ENCODE results near the gene MNDA.

The MNDA gene

DNA sequence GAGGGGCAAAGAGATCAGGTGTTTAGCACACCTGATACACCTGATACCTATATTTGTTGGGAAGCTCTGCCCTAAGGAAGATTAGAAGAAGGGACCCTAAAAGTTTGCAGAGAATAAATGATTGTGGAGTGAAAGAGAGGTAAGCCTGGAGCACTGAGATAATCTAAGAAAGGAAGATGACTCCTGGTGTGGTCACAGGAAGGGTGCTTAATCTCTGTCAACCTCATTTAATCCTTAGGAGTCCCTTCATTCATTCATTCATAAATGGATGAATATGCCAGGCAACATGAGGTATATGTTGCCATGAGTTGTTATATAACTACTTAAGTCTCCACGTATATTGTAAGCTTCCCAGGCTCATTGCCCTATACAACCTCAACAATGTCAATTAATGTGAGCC is 16.2 kb upstream of the MNDA start:
- DNase-seq (ENCODE audit: low read depth): no peak
- no peak overlapping the region for H3K4me3 ChIP-seq (ENCODE audit: control insufficient read depth, low read depth, low read length)
- TF ChIP-seq, protein P1, sequence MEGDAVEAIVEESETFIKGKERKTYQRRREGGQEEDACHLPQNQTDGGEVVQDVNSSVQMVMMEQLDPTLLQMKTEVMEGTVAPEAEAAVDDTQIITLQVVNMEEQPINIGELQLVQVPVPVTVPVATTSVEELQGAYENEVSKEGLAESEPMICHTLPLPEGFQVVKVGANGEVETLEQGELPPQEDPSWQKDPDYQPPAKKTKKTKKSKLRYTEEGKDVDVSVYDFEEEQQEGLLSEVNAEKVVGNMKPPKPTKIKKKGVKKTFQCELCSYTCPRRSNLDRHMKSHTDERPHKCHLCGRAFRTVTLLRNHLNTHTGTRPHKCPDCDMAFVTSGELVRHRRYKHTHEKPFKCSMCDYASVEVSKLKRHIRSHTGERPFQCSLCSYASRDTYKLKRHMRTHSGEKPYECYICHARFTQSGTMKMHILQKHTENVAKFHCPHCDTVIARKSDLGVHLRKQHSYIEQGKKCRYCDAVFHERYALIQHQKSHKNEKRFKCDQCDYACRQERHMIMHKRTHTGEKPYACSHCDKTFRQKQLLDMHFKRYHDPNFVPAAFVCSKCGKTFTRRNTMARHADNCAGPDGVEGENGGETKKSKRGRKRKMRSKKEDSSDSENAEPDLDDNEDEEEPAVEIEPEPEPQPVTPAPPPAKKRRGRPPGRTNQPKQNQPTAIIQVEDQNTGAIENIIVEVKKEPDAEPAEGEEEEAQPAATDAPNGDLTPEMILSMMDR (conservative IDR thresholded peaks at IDR 0.05; ENCODE audit: control insufficient read depth, insufficient read depth, low read depth, low read length): no peak

DNA sequence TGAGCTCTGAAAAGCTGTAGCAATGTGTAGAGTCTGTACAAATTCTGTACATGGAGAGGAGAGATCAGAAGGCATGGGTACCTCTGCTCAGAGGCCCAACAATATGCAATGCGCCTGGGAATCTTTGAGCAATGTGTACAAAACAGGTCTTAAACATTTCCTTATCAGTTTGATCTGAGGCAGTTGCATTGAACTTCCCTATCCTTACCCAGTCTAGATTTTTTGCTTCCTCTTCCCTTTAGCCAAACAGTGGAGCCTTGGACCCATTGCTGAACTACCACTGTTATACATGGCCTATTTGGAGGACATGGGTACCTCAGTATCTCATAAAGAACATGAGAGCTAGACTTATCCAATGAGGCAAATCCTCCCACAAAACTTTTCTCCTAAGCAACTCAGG is 12.6 kb upstream of the MNDA start:
- no peak for DNase-seq (ENCODE audit: low read depth)
- H3K4me3 ChIP-seq (ENCODE audit: control insufficient read depth, low read depth, low read length): no peak overlapping the region
- TF ChIP-seq, protein P1 (conservative IDR thresholded peaks at IDR 0.05; ENCODE audit: control insufficient read depth, insufficient read depth, low read depth, low read length): no peak

DNA sequence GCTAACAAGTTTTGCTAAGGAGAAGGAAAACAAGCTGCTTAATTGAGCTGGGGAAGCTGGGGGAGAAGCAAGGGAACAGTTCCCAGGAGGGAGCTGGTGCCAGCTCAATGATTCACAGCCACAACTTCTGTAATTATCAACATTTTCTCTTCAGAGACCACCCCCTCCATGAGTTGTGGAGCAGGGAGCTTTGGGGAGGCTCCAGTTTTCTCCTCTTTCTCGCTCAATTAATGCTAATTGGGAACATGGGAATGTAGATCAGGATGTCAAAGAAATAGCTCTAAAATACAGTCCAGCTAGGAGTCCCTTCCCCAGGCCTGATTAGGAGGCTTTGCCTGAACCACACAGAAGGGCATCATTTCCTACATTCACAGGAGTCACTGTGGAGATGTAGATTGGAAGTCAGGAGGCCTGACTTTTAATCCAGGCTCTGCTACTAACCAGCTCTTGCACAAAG is 12.1 kb upstream of the MNDA start:
- H3K4me3 ChIP-seq (ENCODE audit: control insufficient read depth, low read depth, low read length): no peak overlapping the region
- TF ChIP-seq, protein P1 (conservative IDR thresholded peaks at IDR 0.05; ENCODE audit: control insufficient read depth, insufficient read depth, low read depth, low read length): no peak
- no peak for DNase-seq (ENCODE audit: low read depth)

DNA sequence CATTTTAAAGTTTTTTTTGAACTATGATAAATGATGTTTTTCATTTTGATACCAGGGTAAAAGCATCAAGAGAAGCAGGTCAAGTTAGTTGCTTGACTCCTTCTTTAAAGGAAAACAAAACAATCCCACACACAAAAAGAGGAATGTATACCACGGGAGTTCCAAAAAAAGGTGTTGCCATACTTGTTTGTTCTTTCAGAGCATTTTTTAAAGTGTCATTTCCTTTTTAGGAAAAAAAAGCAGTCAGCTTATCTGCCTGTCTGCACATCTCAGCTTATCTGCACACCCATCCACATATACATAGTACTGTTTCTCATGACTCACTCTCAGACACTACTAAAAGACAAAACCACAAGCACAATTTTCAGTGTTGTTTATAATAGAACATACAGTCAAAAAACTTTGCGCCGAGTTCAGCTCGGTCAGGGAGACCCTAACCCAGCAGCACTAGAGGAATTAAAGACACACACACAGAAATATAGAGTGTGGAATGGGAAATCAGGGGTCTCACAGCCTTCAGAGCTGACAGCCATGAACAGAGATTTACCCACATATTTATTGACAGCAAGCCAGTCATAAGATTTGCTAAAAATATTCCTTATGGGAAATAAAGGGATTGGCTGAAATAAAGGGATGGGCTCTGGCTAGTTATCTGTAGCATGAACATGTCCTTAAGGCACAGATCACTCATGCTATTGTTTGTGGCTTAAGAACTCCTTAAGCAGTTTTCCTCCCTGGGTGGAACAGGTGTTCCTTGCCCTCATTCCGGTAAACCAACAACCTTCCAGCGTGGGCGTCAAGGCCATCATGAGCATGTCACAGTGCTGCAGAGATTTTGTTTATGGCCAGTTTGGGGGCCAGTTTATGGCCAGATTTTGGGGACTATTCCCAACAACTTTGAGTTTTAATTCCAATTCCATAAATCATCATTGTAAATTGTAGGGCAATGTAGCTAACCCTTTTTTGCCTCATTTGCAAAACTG is 11.4 kb upstream of the MNDA start:
- TF ChIP-seq, protein P1 (conservative IDR thresholded peaks at IDR 0.05; ENCODE audit: control insufficient read depth, insufficient read depth, low read depth, low read length): no peak
- DNase-seq (ENCODE audit: low read depth): no peak
- no peak overlapping the region for H3K4me3 ChIP-seq (ENCODE audit: control insufficient read depth, low read depth, low read length)

DNA sequence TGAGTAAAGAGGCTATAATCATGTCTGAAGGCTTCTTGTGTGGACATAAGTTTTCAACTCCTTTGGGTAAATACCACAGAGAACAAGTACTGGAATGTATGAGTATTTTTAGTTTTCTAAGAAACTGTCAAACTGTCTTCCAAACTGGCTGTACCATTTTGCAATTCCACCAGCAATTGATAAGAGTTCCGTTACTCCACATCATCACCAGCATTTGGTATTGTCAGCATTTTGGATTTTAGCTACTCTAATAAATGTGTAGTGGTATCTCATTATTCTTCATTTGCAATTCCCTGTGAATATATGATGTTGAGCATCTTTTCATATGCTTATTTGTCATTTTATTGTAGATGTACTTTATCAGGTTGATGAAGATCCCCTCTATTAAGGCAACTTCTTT is 9.4 kb upstream of the MNDA start:
- DNase-seq (ENCODE audit: low read depth): no peak
- TF ChIP-seq, protein P1 (conservative IDR thresholded peaks at IDR 0.05; ENCODE audit: control insufficient read depth, insufficient read depth, low read depth, low read length): no peak
- H3K4me3 ChIP-seq (ENCODE audit: control insufficient read depth, low read depth, low read length): no peak overlapping the region

DNA sequence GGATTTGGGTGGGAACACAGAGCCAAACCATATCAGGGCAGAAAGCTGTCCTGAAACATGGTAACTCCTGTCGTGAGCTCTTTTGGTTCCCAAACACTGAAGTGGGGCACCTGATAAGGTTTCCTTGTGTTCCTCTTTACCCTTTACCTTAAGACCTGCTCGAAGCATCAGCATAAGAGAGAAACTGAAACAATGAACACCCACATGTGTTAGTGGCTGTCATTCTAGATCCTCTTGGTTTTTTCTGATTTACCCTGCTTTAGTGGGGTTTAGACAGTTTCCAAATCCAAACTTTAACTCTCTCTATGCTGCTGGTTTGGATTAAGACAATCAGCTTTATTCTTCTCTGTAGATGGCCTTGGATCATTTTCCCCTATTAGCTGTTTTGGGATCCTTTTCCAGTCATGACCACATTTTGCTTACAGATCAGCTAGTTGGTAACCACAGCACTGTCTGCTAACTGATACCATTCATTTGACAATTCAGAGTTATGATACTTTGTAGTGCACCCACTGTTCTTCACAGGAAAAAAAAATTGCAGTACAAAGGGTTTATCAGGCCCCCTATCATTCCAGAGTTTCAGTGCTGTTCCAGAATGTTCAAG is 975 bp upstream of the MNDA start:
- no peak for DNase-seq (ENCODE audit: low read depth)
- H3K4me3 ChIP-seq (ENCODE audit: control insufficient read depth, low read depth, low read length): no peak overlapping the region
- TF ChIP-seq, protein P1 (conservative IDR thresholded peaks at IDR 0.05; ENCODE audit: control insufficient read depth, insufficient read depth, low read depth, low read length): no peak

Measured in fibroblast of mammary gland (primary cell).